HepG2 (cell line): ENCODE data around the gene SIRT5. TPM values are rescaled to one million over a fixed set of nuclear protein-coding genes. Genes with fewer than 3 reads are reported as not detected.

Experiments used
- ARNTL ChIP-seq: sonication (generic); formaldehyde crosslinking; IDR thresholded peaks from 2 replicates; pipeline ENCODE4 v1.4.0; 2020; ENCODE audit warnings: mild to moderate bottlenecking, missing genetic modification reagents
- ATF6 ChIP-seq: sonication (generic); formaldehyde crosslinking; conservative IDR thresholded peaks from 2 replicates; pipeline ENCODE4 v1.4.0; 2020; ENCODE audit warnings: missing genetic modification reagents
- HDAC1 ChIP-seq: sonication (generic); formaldehyde crosslinking; IDR thresholded peaks from 2 replicates; pipeline ENCODE4 v1.5.1; 2020; ENCODE audit warnings: mild to moderate bottlenecking, missing genetic modification reagents
- HNF1B ChIP-seq: sonication (generic); formaldehyde crosslinking; IDR thresholded peaks from 2 replicates; pipeline ENCODE4 v1.5.1; 2020; ENCODE audit warnings: mild to moderate bottlenecking, moderate library complexity, missing genetic modification reagents
- MBD4 ChIP-seq: IDR thresholded peaks from 2 replicates; pipeline ENCODE4 v1.6.1; 2012; ENCODE audit warnings: low read length, inconsistent platforms, borderline replicate concordance
- NCOR1 ChIP-seq: fragments of 200-600 bp; sonication (generic); IDR thresholded peaks from 2 replicates; pipeline ENCODE4 v1.7.0; 2017; ENCODE audit warnings: antibody characterized with exemption, low read length, borderline replicate concordance
- NPAS2 ChIP-seq: sonication (generic); formaldehyde crosslinking; IDR thresholded peaks from 2 replicates; pipeline ENCODE4 v1.8.0; 2022; ENCODE audit warnings: mild to moderate bottlenecking, missing genetic modification reagents, borderline replicate concordance
- PHF5A ChIP-seq: IDR thresholded peaks from one replicate; pipeline ENCODE4 v1.6.1; 2018; ENCODE audit warnings: low read depth, missing genetic modification reagents; ENCODE audit not compliant: unreplicated experiment
- TBX2 ChIP-seq: sonication (generic); formaldehyde crosslinking; IDR thresholded peaks from 2 replicates; pipeline ENCODE4 v1.5.0; 2020; ENCODE audit warnings: missing genetic modification reagents, mild to moderate bottlenecking, borderline replicate concordance
- TRAFD1 ChIP-seq: sonication (generic); formaldehyde crosslinking; IDR thresholded peaks from 2 replicates; pipeline ENCODE4 v1.5.1; 2020; ENCODE audit warnings: missing genetic modification reagents, mild to moderate bottlenecking, borderline replicate concordance
- ZNF280B ChIP-seq: sonication (generic); formaldehyde crosslinking; IDR thresholded peaks from 2 replicates; pipeline ENCODE4 v1.5.0; 2020; ENCODE audit warnings: missing genetic modification reagents, mild to moderate bottlenecking, borderline replicate concordance
- ZNF430 ChIP-seq: sonication (generic); formaldehyde crosslinking; IDR thresholded peaks from 2 replicates; pipeline ENCODE4 v1.9.0; 2021; ENCODE audit warnings: mild to moderate bottlenecking, missing genetic modification reagents
- ZNF484 ChIP-seq: sonication (generic); formaldehyde crosslinking; IDR thresholded peaks from 2 replicates; pipeline ENCODE4 v1.5.1; 2020; ENCODE audit warnings: mild to moderate bottlenecking, low read depth, missing genetic modification reagents, borderline replicate concordance
- ZNF510 ChIP-seq: sonication (generic); formaldehyde crosslinking; IDR thresholded peaks from 2 replicates; pipeline ENCODE4 v1.4.0; 2020; ENCODE audit warnings: low read depth, mild to moderate bottlenecking, missing genetic modification reagents
- ZNF576 ChIP-seq: sonication (generic); formaldehyde crosslinking; IDR thresholded peaks from 2 replicates; pipeline ENCODE4 v1.4.0; 2020; ENCODE audit warnings: mild to moderate bottlenecking, missing genetic modification reagents
- ZNF619 ChIP-seq: sonication (generic); formaldehyde crosslinking; IDR thresholded peaks from 2 replicates; pipeline ENCODE4 v1.4.0; 2020; ENCODE audit warnings: mild to moderate bottlenecking, missing genetic modification reagents
- ZNF746 ChIP-seq: sonication (generic); formaldehyde crosslinking; IDR thresholded peaks from 2 replicates; pipeline ENCODE4 v1.8.0; 2022; ENCODE audit warnings: mild to moderate bottlenecking, missing genetic modification reagents
- ZNF83 ChIP-seq: sonication (generic); formaldehyde crosslinking; IDR thresholded peaks from 2 replicates; pipeline ENCODE4 v1.4.0; 2020; ENCODE audit warnings: missing genetic modification reagents, mild to moderate bottlenecking, borderline replicate concordance
- ZSCAN20 ChIP-seq: sonication (generic); formaldehyde crosslinking; IDR thresholded peaks from 2 replicates; pipeline ENCODE4 v1.4.0; 2020; ENCODE audit warnings: missing genetic modification reagents, mild to moderate bottlenecking, borderline replicate concordance
- polyA plus RNA-seq, 8 experiments: library from polyadenylated mRNA; depleted of rRNA in 3 of 8; stranded (reverse) in 7 of 8; unstranded in 1 of 8; fragments of >200 nt; fragmentation: Illumina TruSeq in 4 of 8; extraction: Trizol in 4 of 8; gene quantifications; 2 replicates each; pipeline versions ENCODE4 v1.2.1 to v1.2.3, GENCODE V29; 2011 to 2016; ENCODE audit warnings: low read depth in 4 of 8, missing spikeins in 1 of 8, mixed read lengths in 1 of 8; ENCODE audit not compliant: insufficient read depth in 1 of 8
- total RNA-seq, 5 experiments: library from RNA; depleted of rRNA; stranded (reverse); fragments of >200 nt; fragmentation: Illumina TruSeq; extraction: Trizol; gene quantifications; 2 replicates each; pipeline ENCODE4 v1.2.3, GENCODE V29; 2016; ENCODE audit warnings: low read depth in 1 of 5

Gene SIRT5
- total and polyA plus RNA-seq, 2 of the 13 experiments (the other 11 are each of a cell fraction or from before 2014, with no cell fraction given), result 14.1 to 16.6 TPM

GRCh38 chr6:13574571-13575376, at the start of gene SIRT5 (continued):
- TF ChIP-seq HNF1B (CRISPR knock-in tag) (peak; percentile 92), ZSCAN20 (CRISPR knock-in tag) (peak; percentile 55; the same call in 1 of the 2 replicates), ZNF746 (CRISPR knock-in tag) (peak; percentile 26; the same call in 1 of the 2 replicates), ZNF430 (CRISPR knock-in tag) (peak; percentile 83), ATF6 (peak; percentile 67; the same call in 1 of the 2 replicates), ZNF576 (CRISPR knock-in tag) (peak; percentile 90; the same call in 1 of the 2 replicates), ARNTL (peak; percentile 65), NPAS2 (CRISPR knock-in tag) (no peak), HDAC1 (CRISPR knock-in tag) (peak; percentile 76; the same call in 1 of the 2 replicates), NCOR1 (peak; percentile 34), ZNF83 (no peak; the same call in 1 of the 2 replicates), MBD4 (no peak), TBX2 (peak; percentile 93), TRAFD1 (CRISPR knock-in tag) (no peak), PHF5A (CRISPR knock-in tag) (no peak), ZNF510 (0 out of 2 replicates have a peak, but pooled peaks have one; percentile 87), ZNF484 (CRISPR knock-in tag) (no peak), ZNF280B (CRISPR knock-in tag) (peak; percentile 73; the same call in 1 of the 2 replicates), ZNF619 (peak; percentile 68; the same call in 1 of the 2 replicates)
